ENCODE measurements around the gene MAPK8IP3.

GRCh38 chr16:1670866-1671265 lies 35.1 kb upstream of the MAPK8IP3 start:
- TF ChIP-seq CTCF (IDR thresholded peaks at IDR 0.05): no peak
- TF ChIP-seq EZH2 (IDR thresholded peaks at IDR 0.05; ENCODE audit: borderline replicate concordance, insufficient read depth, low read depth, low read length, poor library complexity, severe bottlenecking): no peak
